ENCODE results near the gene DIAPH3. TPM values are rescaled to one million over a fixed set of nuclear protein-coding genes. Genes with fewer than 3 reads are reported as not detected.

The DIAPH3 gene
- total and polyA plus RNA-seq, 2 donors (not counting 1 experiment from before 2014, with no cell fraction given), result 0.03 to 0.10 TPM

- Histone ChIP-seq H3K79me2 (ENCODE audit: control insufficient read depth, insufficient read depth, low read length) (no peaks in the 10 kb centered on the region), H3K4me3 (ENCODE audit: control extremely low read depth in 1 of 5, extremely low read depth in 1 of 5, insufficient read depth in 1 of 5, low read depth in 2 of 5, low read length in 4 of 5) (no peak overlapping the region), H3K27ac (ENCODE audit: low read length in 2 of 2) (no peak overlapping the region), H3K27me3 (replicated peaks in 1 of 4; ENCODE audit: control extremely low read depth in 1 of 4, control insufficient read depth in 3 of 4, insufficient read depth in 4 of 4, low read length in 3 of 4) (no peaks in the 10 kb centered on the region), H3K9me3 (ENCODE audit: control extremely low read depth in 1 of 3, control insufficient read depth in 2 of 3, insufficient read depth in 1 of 3, low read length in 2 of 3) (peaks cover 0 to 5% (median 0%) of the 10 kb centered on the region in 3 donors), H2AFZ (ENCODE audit: insufficient read depth, low read depth, low read length, poor library complexity, severe bottlenecking) (no peak overlapping the region), H4K20me1 (ENCODE audit: control insufficient read depth, insufficient read depth, low read length, poor library complexity, severe bottlenecking) (no peaks in the 10 kb centered on the region), H3K9ac (ENCODE audit: low read length) (no peak overlapping the region), H3K4me2 (replicated peaks; ENCODE audit: low read depth, low read length, poor library complexity, severe bottlenecking) (no peak overlapping the region), H3K4me1 (ENCODE audit: control insufficient read depth in 2 of 2, insufficient read depth in 2 of 2, low read length in 2 of 2) (no peaks in the 10 kb centered on the region), H3K36me3 (replicated peaks in 1 of 2; ENCODE audit: control extremely low read depth in 1 of 2, control insufficient read depth in 1 of 2, extremely low read depth in 1 of 2, insufficient read depth in 2 of 2, low read length in 1 of 2) (no peaks in the 10 kb centered on the region)
- ChIA-PET CTCF (no interaction called here), POLR2A (no interaction called here)
- no peak for ATAC-seq (ENCODE audit: low read depth)
- TF ChIP-seq EZH2 (IDR thresholded peaks at IDR 0.05; ENCODE audit: borderline replicate concordance, insufficient read depth, low read depth, low read length, poor library complexity, severe bottlenecking) (no peak), CTCF (IDR thresholded peaks at IDR 0.05) (no peak)
- 100% methylated on average over 2 of the region's 5 CpGs for WGBS (ENCODE audit: insufficient coverage)
- H3K4me3 Mint-ChIP-seq, result no peak overlapping the region
- intact Hi-C loops (cut with micrococcal nuclease), result no loop called here
- H3K9me3 Mint-ChIP-seq (ENCODE audit: insufficient read depth), result peaks cover 7% of the 10 kb centered on the region
- H3K27me3 Mint-ChIP-seq, result no peaks in the 10 kb centered on the region
- no peak for DNase-seq
- no peaks in the 10 kb centered on the region for H3K4me1 Mint-ChIP-seq
- H3K27ac Mint-ChIP-seq, result no peak overlapping the region
These were observed 44.9 kb downstream of the DIAPH3 start for GRCh38 chr13:60118696-60119400.

- no CpG with 5 or more reads among the region's 1 CpG for WGBS (ENCODE audit: insufficient coverage)
- Histone ChIP-seq H3K79me2 (ENCODE audit: control insufficient read depth, insufficient read depth, low read length) (no peaks in the 10 kb centered on the region), H3K27ac (ENCODE audit: low read length in 2 of 2) (no peak overlapping the region), H3K4me1 (ENCODE audit: control insufficient read depth in 2 of 2, insufficient read depth in 2 of 2, low read length in 2 of 2) (no peaks in the 10 kb centered on the region), H3K27me3 (replicated peaks in 1 of 4; ENCODE audit: control extremely low read depth in 1 of 4, control insufficient read depth in 3 of 4, insufficient read depth in 4 of 4, low read length in 3 of 4) (no peaks in the 10 kb centered on the region), H3K36me3 (replicated peaks in 1 of 2; ENCODE audit: control extremely low read depth in 1 of 2, control insufficient read depth in 1 of 2, extremely low read depth in 1 of 2, insufficient read depth in 2 of 2, low read length in 1 of 2) (no peaks in the 10 kb centered on the region), H3K4me3 (ENCODE audit: control extremely low read depth in 1 of 5, extremely low read depth in 1 of 5, insufficient read depth in 1 of 5, low read depth in 2 of 5, low read length in 4 of 5) (no peak overlapping the region), H2AFZ (ENCODE audit: insufficient read depth, low read depth, low read length, poor library complexity, severe bottlenecking) (no peak overlapping the region), H3K9ac (ENCODE audit: low read length) (no peak overlapping the region), H4K20me1 (ENCODE audit: control insufficient read depth, insufficient read depth, low read length, poor library complexity, severe bottlenecking) (no peaks in the 10 kb centered on the region), H3K9me3 (ENCODE audit: control extremely low read depth in 1 of 3, control insufficient read depth in 2 of 3, insufficient read depth in 1 of 3, low read length in 2 of 3) (peaks cover 0 to 5% (median 0%) of the 10 kb centered on the region in 3 donors), H3K4me2 (replicated peaks; ENCODE audit: low read depth, low read length, poor library complexity, severe bottlenecking) (no peak overlapping the region)
- DNase-seq (no peak), ATAC-seq (ENCODE audit: low read depth) (no peak)
- Mint-ChIP-seq H3K27ac (no peak overlapping the region), H3K9me3 (ENCODE audit: insufficient read depth) (peaks cover 7% of the 10 kb centered on the region), H3K4me3 (no peak overlapping the region), H3K27me3 (no peaks in the 10 kb centered on the region), H3K4me1 (no peaks in the 10 kb centered on the region)
- ChIA-PET POLR2A (no interaction called here), CTCF (no interaction called here)
- TF ChIP-seq CTCF (IDR thresholded peaks at IDR 0.05), result no peak
- TF ChIP-seq EZH2 (IDR thresholded peaks at IDR 0.05; ENCODE audit: borderline replicate concordance, insufficient read depth, low read depth, low read length, poor library complexity, severe bottlenecking), result no peak
- intact Hi-C loops (cut with micrococcal nuclease), result no loop called here
These were observed 49.2 kb downstream of the DIAPH3 start for GRCh38 chr13:60114499-60115028.
